Activated gamma-delta T cell (primary cell): Measurements from ENCODE around the gene SNX14.

Experiments used
- DNase-seq: peaks from one replicate; lab custom pipeline; 2025; lab: John Stamatoyannopoulos, UW

SNX14 gene

GRCh38 chr6:85506441-85507093, 87.1 kb downstream of the SNX14 start:
- DNase-seq = no peak

GRCh38 chr6:85498596-85499258, 94.9 kb downstream of the SNX14 start:
- no peak for DNase-seq

GRCh38 chr6:85496856-85497255, 96.8 kb downstream of the SNX14 start:
- DNase-seq = no peak

- DNase-seq = no peak
Observed at GRCh38 chr6:85496009-85496579, 97.6 kb downstream of the SNX14 start.

- DNase-seq = no peak
Observed at GRCh38 chr6:85494547-85495536, 98.8 kb downstream of the SNX14 start.

GRCh38 chr6:85493389-85493788, 100.3 kb downstream of the SNX14 start:
- no peak for DNase-seq

GRCh38 chr6:85490516-85491248, 103.0 kb downstream of the SNX14 start:
- no peak for DNase-seq

- no peak for DNase-seq
Observed at GRCh38 chr6:85484948-85485347, 108.7 kb downstream of the SNX14 start.

- no peak for DNase-seq
Observed at GRCh38 chr6:85483846-85484245, 109.8 kb downstream of the SNX14 start.

GRCh38 chr6:85482905-85483700, 110.6 kb downstream of the SNX14 start:
- DNase-seq = peak; percentile 26

- no peak for DNase-seq
Observed at GRCh38 chr6:85482206-85482904, 111.3 kb downstream of the SNX14 start.

- DNase-seq = no peak
Observed at GRCh38 chr6:85479208-85479607, 114.5 kb downstream of the SNX14 start.

GRCh38 chr6:85476532-85476931, 117.1 kb downstream of the SNX14 start:
- DNase-seq = no peak

- DNase-seq = no peak
Observed at GRCh38 chr6:85473748-85474147, 119.9 kb downstream of the SNX14 start.

GRCh38 chr6:85472744-85473143, 120.9 kb downstream of the SNX14 start:
- no peak for DNase-seq

- no peak for DNase-seq
Observed at GRCh38 chr6:85470023-85470410, 123.6 kb downstream of the SNX14 start.

- no peak for DNase-seq
Observed at GRCh38 chr6:85469276-85470022, 124.2 kb downstream of the SNX14 start.

GRCh38 chr6:85468326-85468725, 125.3 kb downstream of the SNX14 start:
- DNase-seq = no peak

- DNase-seq = no peak
Observed at GRCh38 chr6:85465762-85466161, 127.9 kb downstream of the SNX14 start.
